ENCODE data around the gene PDE9A.
A peak's percentile ranks its signal among the peaks of the same experiment; 100 is the strongest.

Gene PDE9A

DNA sequence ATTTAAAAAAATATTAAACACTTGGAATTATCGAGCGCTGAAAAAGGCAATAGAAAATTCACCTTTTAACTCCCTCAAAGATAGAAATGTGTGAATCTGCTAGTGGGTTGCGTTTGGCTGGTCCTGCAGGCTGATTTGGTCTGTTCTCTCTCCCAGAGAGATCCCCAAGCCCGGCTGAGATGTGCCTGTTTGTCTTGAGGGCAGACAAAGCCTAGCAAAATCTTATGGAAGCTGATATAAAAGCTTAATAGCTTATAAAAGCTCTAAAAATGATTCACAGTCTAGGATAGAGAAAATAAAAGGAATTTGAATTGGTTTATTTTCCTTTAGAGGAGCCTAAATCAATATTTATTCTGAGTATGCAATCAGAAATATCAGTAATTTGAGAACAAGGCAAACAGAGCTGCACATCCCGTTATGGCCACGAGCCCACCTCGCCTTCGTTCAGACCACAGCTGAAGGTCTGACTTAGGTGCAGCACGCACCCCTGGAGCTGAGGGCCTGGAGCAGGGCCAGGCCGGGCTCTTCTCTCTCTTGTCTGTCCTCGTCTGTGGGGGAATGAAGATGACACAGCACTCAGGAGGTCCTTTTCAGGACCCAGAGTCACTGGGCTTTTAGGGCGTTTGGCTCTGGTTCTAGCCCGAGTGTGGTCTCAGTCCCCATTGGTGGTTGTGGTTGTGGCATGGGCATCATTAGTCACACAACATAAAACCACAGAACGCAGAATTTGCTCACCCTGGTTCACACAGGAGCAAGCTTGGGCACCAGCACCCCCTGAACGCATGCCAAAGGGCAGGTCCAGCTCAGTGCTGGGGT is 18.6 kb downstream of the PDE9A start:
- no peaks in the 10 kb centered on the region for H3K27me3 Mint-ChIP-seq (ENCODE audit: low read depth, poor library complexity)
- no peak overlapping the region for H3K4me3 Mint-ChIP-seq
- DNase-seq = no peak
- no peak overlapping the region for H3K27ac Mint-ChIP-seq
- peaks cover 25% of the 10 kb centered on the region for H3K4me1 Mint-ChIP-seq
- TF ChIP-seq, protein P1, sequence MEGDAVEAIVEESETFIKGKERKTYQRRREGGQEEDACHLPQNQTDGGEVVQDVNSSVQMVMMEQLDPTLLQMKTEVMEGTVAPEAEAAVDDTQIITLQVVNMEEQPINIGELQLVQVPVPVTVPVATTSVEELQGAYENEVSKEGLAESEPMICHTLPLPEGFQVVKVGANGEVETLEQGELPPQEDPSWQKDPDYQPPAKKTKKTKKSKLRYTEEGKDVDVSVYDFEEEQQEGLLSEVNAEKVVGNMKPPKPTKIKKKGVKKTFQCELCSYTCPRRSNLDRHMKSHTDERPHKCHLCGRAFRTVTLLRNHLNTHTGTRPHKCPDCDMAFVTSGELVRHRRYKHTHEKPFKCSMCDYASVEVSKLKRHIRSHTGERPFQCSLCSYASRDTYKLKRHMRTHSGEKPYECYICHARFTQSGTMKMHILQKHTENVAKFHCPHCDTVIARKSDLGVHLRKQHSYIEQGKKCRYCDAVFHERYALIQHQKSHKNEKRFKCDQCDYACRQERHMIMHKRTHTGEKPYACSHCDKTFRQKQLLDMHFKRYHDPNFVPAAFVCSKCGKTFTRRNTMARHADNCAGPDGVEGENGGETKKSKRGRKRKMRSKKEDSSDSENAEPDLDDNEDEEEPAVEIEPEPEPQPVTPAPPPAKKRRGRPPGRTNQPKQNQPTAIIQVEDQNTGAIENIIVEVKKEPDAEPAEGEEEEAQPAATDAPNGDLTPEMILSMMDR (IDR thresholded peaks at IDR 0.05) = no peak
- H3K9me3 Mint-ChIP-seq = no peaks in the 10 kb centered on the region
- H3K36me3 Mint-ChIP-seq (ENCODE audit: low read depth) = peaks cover 21% of the 10 kb centered on the region

DNA sequence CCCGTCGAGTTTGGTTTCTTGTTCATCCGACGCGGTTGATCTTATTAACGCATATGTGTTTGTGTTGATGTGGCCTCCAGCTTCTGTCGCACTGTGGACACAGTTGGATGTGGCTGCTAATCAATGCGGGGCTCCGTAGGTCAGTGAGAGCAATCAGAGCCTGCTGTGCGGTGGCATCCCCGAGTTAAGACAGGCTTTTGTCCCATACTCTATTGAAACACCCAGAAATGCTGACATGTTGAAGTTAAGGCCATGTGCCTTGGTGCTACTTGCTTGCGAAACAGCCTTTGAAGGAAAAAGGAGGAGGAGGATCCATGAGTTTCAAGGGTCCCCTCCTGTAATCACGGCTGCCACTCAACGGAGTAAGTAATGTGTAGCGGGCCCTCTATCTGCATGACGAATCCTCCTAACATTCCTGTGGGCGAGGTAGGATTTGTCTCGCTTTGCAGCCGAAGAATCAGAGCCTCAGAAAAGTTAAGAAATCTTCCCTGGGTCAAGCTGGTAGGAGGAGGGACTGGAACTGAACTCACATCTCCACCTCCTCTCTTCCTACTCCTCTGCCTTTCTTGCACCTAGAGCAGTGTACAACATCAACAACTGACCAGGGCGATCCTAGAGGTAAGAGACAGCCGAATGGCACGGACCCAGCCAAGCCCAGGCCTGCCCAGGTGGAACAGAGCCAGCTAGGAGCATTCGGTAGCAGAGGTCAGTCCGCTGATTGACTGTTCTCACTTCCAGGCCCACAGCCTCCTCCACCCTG is 19.5 kb downstream of the PDE9A start:
- no peak overlapping the region for H3K4me3 Mint-ChIP-seq
- no peaks in the 10 kb centered on the region for H3K9me3 Mint-ChIP-seq
- DNase-seq = no peak
- peak overlapping the region; percentile 70 for H3K27ac Mint-ChIP-seq
- H3K27me3 Mint-ChIP-seq (ENCODE audit: low read depth, poor library complexity) = no peaks in the 10 kb centered on the region
- TF ChIP-seq, protein P1 (IDR thresholded peaks at IDR 0.05) = no peak
- H3K36me3 Mint-ChIP-seq (ENCODE audit: low read depth) = peaks cover 21% of the 10 kb centered on the region
- peaks cover 19% of the 10 kb centered on the region for H3K4me1 Mint-ChIP-seq

DNA sequence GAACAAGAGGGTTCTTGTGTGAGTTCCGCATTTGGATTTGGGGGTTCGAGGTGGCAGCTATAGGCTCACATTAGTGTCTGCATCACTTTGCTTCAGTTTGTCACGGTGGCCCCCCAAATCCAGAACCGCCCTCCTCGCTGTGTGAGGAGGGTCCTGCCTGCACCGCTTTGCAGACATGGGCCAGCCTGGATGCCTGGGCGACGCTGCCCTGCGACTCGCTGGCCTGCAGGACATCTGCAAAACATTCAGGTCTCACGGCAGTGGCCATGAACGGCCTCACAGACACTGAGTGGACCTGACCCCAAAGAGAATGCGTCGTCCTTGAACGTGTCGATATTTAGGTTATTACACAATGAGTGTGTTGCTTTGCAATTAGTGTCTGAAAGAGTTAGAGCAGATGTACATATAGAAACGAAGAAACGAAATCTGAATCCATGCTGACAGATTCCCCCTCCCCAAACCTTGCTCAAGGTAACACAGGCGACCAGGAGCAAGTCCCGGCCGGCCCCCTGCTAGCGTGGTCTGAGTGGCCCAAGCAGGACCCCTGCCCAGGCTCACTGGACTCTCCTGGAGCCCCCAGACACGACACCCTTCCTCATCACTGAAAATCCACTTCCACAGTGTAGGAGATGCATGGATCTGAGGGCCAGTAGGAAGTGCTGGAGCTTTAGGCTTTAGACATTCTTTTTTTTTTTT is 20.4 kb downstream of the PDE9A start:
- peaks cover 18% of the 10 kb centered on the region for H3K4me1 Mint-ChIP-seq
- peaks cover 27% of the 10 kb centered on the region for H3K36me3 Mint-ChIP-seq (ENCODE audit: low read depth)
- no peaks in the 10 kb centered on the region for H3K27me3 Mint-ChIP-seq (ENCODE audit: low read depth, poor library complexity)
- no peaks in the 10 kb centered on the region for H3K9me3 Mint-ChIP-seq
- TF ChIP-seq, protein P1 (IDR thresholded peaks at IDR 0.05) = no peak
- peak overlapping the region; percentile 76 for H3K27ac Mint-ChIP-seq
- peak overlapping the region; percentile 63 for H3K4me3 Mint-ChIP-seq
- DNase-seq = no peak

DNA sequence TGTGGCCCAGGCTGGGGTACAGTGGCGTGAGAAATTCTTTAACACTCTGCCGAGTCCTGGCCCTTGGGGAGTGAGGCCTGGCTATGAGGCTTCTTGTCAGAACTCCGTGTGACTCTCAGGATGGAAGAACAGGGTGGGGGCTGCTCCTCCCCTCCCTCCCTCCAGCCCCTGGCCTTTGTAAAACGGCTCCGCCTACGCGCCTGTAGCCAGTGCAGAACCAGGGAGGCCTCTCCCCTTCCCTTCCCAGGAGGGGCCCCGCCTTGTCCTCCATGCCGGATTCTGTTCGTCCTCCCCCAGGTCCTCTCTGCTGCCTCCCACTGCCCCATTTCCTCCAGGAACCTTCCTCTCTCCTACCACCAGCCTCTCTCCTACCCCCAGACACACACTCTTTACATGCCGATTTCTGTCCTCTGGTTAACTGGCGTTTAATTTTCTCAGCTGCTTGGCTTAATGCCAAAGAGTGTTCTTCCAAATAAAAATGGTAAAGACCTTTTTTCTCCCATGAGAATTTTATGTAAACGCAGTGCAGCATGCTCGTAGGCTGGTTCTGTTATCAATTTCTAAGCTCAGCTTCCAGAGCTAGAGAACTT is 21.0 kb downstream of the PDE9A start:
- peaks cover 24% of the 10 kb centered on the region for H3K36me3 Mint-ChIP-seq (ENCODE audit: low read depth)
- peak; percentile 73 for DNase-seq
- peak overlapping the region; percentile 63 for H3K4me3 Mint-ChIP-seq
- H3K4me1 Mint-ChIP-seq = peaks cover 14% of the 10 kb centered on the region
- no peaks in the 10 kb centered on the region for H3K27me3 Mint-ChIP-seq (ENCODE audit: low read depth, poor library complexity)
- TF ChIP-seq, protein P1 (IDR thresholded peaks at IDR 0.05) = no peak
- peak overlapping the region; percentile 76 for H3K27ac Mint-ChIP-seq
- H3K9me3 Mint-ChIP-seq = no peaks in the 10 kb centered on the region

DNA sequence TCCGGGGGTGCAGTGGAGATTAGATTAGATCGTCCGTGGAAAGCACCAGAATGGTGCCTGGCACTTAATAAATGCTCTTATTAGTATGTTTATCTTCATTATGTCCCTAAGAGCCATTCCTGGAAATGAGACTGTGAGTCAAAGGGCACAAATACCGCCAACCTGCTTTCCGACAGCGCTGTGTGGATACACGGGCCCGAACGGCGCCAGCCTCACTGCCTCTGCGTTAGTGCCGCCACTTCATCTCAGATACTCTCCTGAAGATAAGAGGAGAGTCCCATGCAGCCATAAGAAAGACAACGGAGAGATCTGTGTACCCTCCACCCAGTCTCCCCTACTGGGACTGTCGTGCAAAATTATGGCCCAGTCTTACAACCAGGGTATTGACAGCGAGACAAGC is 22.0 kb downstream of the PDE9A start:
- Mint-ChIP-seq H3K27me3 (ENCODE audit: low read depth, poor library complexity) (no peaks in the 10 kb centered on the region), H3K4me3 (no peak overlapping the region), H3K27ac (peak overlapping the region; percentile 18), H3K9me3 (no peaks in the 10 kb centered on the region), H3K4me1 (peaks cover 20% of the 10 kb centered on the region), H3K36me3 (ENCODE audit: low read depth) (peaks cover 27% of the 10 kb centered on the region)
- no peak for DNase-seq
- TF ChIP-seq, protein P1 (IDR thresholded peaks at IDR 0.05) = no peak

All from nephron progenitor cell (in vitro differentiated cells).